ENCODE results near the gene PARN.
"Not testable (repeated sequence)": the region's sequence is repeated elsewhere in the genome, so short reads cannot be mapped to it uniquely, and the experiment has no call there.

The PARN gene

GRCh38 chr16:14424595-14424994, 205.5 kb downstream of the PARN start:
- H3K4me3 ChIP-seq (ENCODE audit: control insufficient read depth, low read depth, low read length) = no peak overlapping the region
- TF ChIP-seq CTCF (conservative IDR thresholded peaks at IDR 0.05; ENCODE audit: control insufficient read depth, insufficient read depth, low read depth, low read length) = no peak
- no peak for DNase-seq (ENCODE audit: low read depth)

- H3K4me3 ChIP-seq (ENCODE audit: control insufficient read depth, low read depth, low read length) = no peak overlapping the region
- TF ChIP-seq CTCF (conservative IDR thresholded peaks at IDR 0.05; ENCODE audit: control insufficient read depth, insufficient read depth, low read depth, low read length) = no peak
- DNase-seq (ENCODE audit: low read depth) = peak; percentile 11
Measured at GRCh38 chr16:14423344-14423743, 206.7 kb downstream of the PARN start.

- DNase-seq (ENCODE audit: low read depth) = no peak
- H3K4me3 ChIP-seq (ENCODE audit: control insufficient read depth, low read depth, low read length) = no peak overlapping the region
- no peak for TF ChIP-seq CTCF (conservative IDR thresholded peaks at IDR 0.05; ENCODE audit: control insufficient read depth, insufficient read depth, low read depth, low read length)
Measured at GRCh38 chr16:14420721-14421488, 209.2 kb downstream of the PARN start.

- DNase-seq (ENCODE audit: low read depth); H3K4me3 ChIP-seq (ENCODE audit: control insufficient read depth, low read depth, low read length): not testable (repeated sequence)
Measured at GRCh38 chr16:14420243-14420642, 209.8 kb downstream of the PARN start.

- no peak for DNase-seq (ENCODE audit: low read depth)
- TF ChIP-seq CTCF (conservative IDR thresholded peaks at IDR 0.05; ENCODE audit: control insufficient read depth, insufficient read depth, low read depth, low read length) = no peak
- no peak overlapping the region for H3K4me3 ChIP-seq (ENCODE audit: control insufficient read depth, low read depth, low read length)
Measured at GRCh38 chr16:14419817-14420216, 210.2 kb downstream of the PARN start.

- no peak overlapping the region for H3K4me3 ChIP-seq (ENCODE audit: control insufficient read depth, low read depth, low read length)
- TF ChIP-seq CTCF (conservative IDR thresholded peaks at IDR 0.05; ENCODE audit: control insufficient read depth, insufficient read depth, low read depth, low read length) = no peak
- no peak for DNase-seq (ENCODE audit: low read depth)
Measured at GRCh38 chr16:14418795-14419225, 211.2 kb downstream of the PARN start.

GRCh38 chr16:14416184-14416583, 213.9 kb downstream of the PARN start:
- no peak overlapping the region for H3K4me3 ChIP-seq (ENCODE audit: control insufficient read depth, low read depth, low read length)
- no peak for DNase-seq (ENCODE audit: low read depth)
- TF ChIP-seq CTCF (conservative IDR thresholded peaks at IDR 0.05; ENCODE audit: control insufficient read depth, insufficient read depth, low read depth, low read length) = no peak

Data from fibroblast of mammary gland (primary cell).